Adrenal gland (tissue), 5 donors: ENCODE measurements around the gene TTC27.

ENCODE experiments used
- POLR2A ChIP-seq, 2 donors: fragments of 450-650 bp; IDR thresholded peaks; one replicate each; pipeline ENCODE4 v1.6.1; 2017; ENCODE audit warnings: antibody characterized with exemption in 2 of 2, mild to moderate bottlenecking in 2 of 2, moderate library complexity in 1 of 2
- TF ChIP-seq, protein P1 (sequence below), 6 experiments: fragments of 450-650 bp in 4 of 6; fragments of 200-600 bp in 2 of 6; sonication (generic) in 1 of 6; IDR thresholded peaks; 1 replicate in 5 of 6; 2 replicates in 1 of 6; pipeline versions ENCODE4 v1.5.1 to v1.8.0; 2016 to 2021; ENCODE audit warnings: antibody characterized with exemption in 6 of 6, mild to moderate bottlenecking in 2 of 6, moderate library complexity in 1 of 6
- donor health status: DM: no; HTN: no; CAD: no.

DNA sequence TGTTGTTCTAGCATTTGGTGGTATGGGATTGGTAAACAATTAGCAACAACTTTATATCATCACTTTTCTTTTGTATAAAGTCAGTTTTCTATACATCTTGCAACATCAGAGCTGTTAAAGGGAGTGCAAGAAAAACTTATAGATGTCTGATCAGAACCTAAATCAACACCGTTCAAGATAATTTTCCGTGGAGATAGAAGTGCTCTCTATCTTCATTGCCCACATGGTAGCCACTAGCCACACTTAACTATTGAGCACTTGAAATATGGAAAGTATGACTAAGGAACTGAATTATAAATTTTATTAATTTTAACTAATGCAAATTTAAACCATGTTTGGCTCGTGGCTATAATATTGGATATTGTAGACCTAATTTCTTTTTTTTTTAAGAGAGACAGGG, 5.2 kb downstream of the TTC27 start:
- TF ChIP-seq, protein P1, sequence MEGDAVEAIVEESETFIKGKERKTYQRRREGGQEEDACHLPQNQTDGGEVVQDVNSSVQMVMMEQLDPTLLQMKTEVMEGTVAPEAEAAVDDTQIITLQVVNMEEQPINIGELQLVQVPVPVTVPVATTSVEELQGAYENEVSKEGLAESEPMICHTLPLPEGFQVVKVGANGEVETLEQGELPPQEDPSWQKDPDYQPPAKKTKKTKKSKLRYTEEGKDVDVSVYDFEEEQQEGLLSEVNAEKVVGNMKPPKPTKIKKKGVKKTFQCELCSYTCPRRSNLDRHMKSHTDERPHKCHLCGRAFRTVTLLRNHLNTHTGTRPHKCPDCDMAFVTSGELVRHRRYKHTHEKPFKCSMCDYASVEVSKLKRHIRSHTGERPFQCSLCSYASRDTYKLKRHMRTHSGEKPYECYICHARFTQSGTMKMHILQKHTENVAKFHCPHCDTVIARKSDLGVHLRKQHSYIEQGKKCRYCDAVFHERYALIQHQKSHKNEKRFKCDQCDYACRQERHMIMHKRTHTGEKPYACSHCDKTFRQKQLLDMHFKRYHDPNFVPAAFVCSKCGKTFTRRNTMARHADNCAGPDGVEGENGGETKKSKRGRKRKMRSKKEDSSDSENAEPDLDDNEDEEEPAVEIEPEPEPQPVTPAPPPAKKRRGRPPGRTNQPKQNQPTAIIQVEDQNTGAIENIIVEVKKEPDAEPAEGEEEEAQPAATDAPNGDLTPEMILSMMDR (IDR thresholded peaks at IDR 0.05) = no peak
- TF ChIP-seq POLR2A (IDR thresholded peaks at IDR 0.05) = no peak
